Panc1 (cell line): ENCODE results near the gene RXRG. TPM values are rescaled to one million over a fixed set of nuclear protein-coding genes. Genes with fewer than 3 reads are reported as not detected.

Experiments
- ATAC-seq: fragments of 200-7000 bp; cut with Tn5 transposase; 2 replicates; pipeline ENCODE4 v1.9.1; 2020; ENCODE audit warnings: mild to moderate bottlenecking, moderate library complexity
- BruUV-seq: library from RNA; stranded (reverse); fragments of 400-500 nt; replicated peaks from 2 replicates; lab custom pipeline; 2021; lab: Mats Ljungman, UMichigan
- CTCF ChIA-PET: fragments of 300-600 bp; sonication (Branson Sonifier 250); formaldehyde crosslinking; loops from one replicate; lab custom pipeline; 2022; ENCODE audit warnings: antibody characterized with exemption; lab: Charles Lee
- POLR2A ChIA-PET: fragments of 300-600 bp; sonication (Branson Sonifier 250); formaldehyde crosslinking; loops from one replicate; lab custom pipeline; 2022; ENCODE audit warnings: antibody characterized with exemption; lab: Charles Lee
- DNase-seq: peaks from one replicate; pipeline ENCODE4 v3.0.0-alpha.2; 2010; ENCODE audit warnings: low read depth, low spot score
- H3K27ac ChIP-seq: 2 replicates; pipeline ENCODE4 v1.5.1; 2011; ENCODE audit warnings: mild to moderate bottlenecking, low read length, inconsistent platforms
- H3K27me3 ChIP-seq: fragments of 200-500 bp; sonication (Bioruptor generic); 2 replicates; pipeline ENCODE4 v1.6.0; 2014; ENCODE audit warnings: low read length, inconsistent platforms; ENCODE audit not compliant: control insufficient read depth, insufficient read depth
- H3K36me3 ChIP-seq: fragments of 200-500 bp; sonication (Bioruptor generic); 2 replicates; pipeline ENCODE4 v1.5.1; 2014; ENCODE audit warnings: inconsistent platforms, mild to moderate bottlenecking, low read length, moderate library complexity; ENCODE audit not compliant: control insufficient read depth, insufficient read depth
- H3K4me1 ChIP-seq: 2 replicates; pipeline ENCODE4 v1.5.1; 2011; ENCODE audit warnings: inconsistent platforms, mild to moderate bottlenecking, low read length, moderate library complexity; ENCODE audit not compliant: control insufficient read depth, insufficient read depth
- H3K4me3 ChIP-seq, 2 experiments: 2 replicates each; pipeline ENCODE4 v1.5.1; 2011 to 2012; ENCODE audit warnings: low read depth in 2 of 2, low read length in 2 of 2, mild to moderate bottlenecking in 2 of 2, inconsistent platforms in 1 of 2, moderate library complexity in 1 of 2
- H3K9me3 ChIP-seq: fragments of 200-500 bp; sonication (Bioruptor generic); 2 replicates; pipeline ENCODE4 v1.5.1; 2014; ENCODE audit warnings: low read depth, mild to moderate bottlenecking, inconsistent platforms, low read length, moderate library complexity; ENCODE audit not compliant: control insufficient read depth, insufficient read depth
- CTCF ChIP-seq: fragments of 450-650 bp; IDR thresholded peaks from 2 replicates; pipeline ENCODE4 v1.5.1; 2017; ENCODE audit warnings: mild to moderate bottlenecking
- POLR2AphosphoS5 ChIP-seq: IDR thresholded peaks from 2 replicates; pipeline ENCODE4 v1.6.1; 2012; ENCODE audit warnings: mild to moderate bottlenecking, low read depth, low read length, moderate library complexity
- REST ChIP-seq, 2 experiments: IDR thresholded peaks; 2 replicates each; pipeline ENCODE4 v1.6.1; 2011 to 2012; ENCODE audit warnings: low read depth in 2 of 2, control low read depth in 1 of 2, low read length in 1 of 2, mild to moderate bottlenecking in 1 of 2, moderate library complexity in 1 of 2; ENCODE audit not compliant: insufficient read depth in 1 of 2
- SIN3A ChIP-seq: IDR thresholded peaks from 2 replicates; pipeline ENCODE4 v1.6.1; 2012; ENCODE audit warnings: low read depth, mild to moderate bottlenecking, low read length, moderate library complexity, borderline replicate concordance; ENCODE audit not compliant: insufficient read depth
- TCF7L2 ChIP-seq: IDR thresholded peaks from 2 replicates; pipeline ENCODE4 v1.6.1; 2011; ENCODE audit warnings: mild to moderate bottlenecking, low read depth, low read length, inconsistent platforms
- in situ Hi-C: cut with HindIII; loops from 2 replicates; pipeline ENCODE4 v1.10.0; 2016; ENCODE audit warnings: low sequenced_read_pairs, low pct_unique_long_range_greater_than_20kb
- intact Hi-C: fragments of 100-400 bp; cut with micrococcal nuclease; formaldehyde crosslinking; loops from one replicate; pipeline ENCODE4 v1.10.0; 2022; ENCODE audit not compliant: unreplicated experiment
- total RNA-seq: library from RNA; stranded (reverse); gene quantifications from one replicate; pipeline ENCODE4 v1.2.1, GENCODE V29; 2021; ENCODE audit not compliant: unreplicated experiment

The RXRG gene
- total RNA-seq, 1 experiment from 2014 or later: not detected

- Histone ChIP-seq H3K36me3 (no peaks in the 10 kb centered on the region), H3K9me3 (no peaks in the 10 kb centered on the region), H3K4me1 (peaks cover 9% of the 10 kb centered on the region; the same call in 1 of the 2 replicates), H3K27me3 (peaks cover 44% of the 10 kb centered on the region), H3K27ac (no peak overlapping the region), H3K4me3 (no peak overlapping the region)
- ChIA-PET CTCF (no interaction called here), POLR2A (no interaction called here)
- in situ Hi-C loops (no loop called here), intact Hi-C loops (no loop called here)
- DNase-seq (no peak), ATAC-seq (no peak)
- no peak for TF ChIP-seq SIN3A
- no peak for TF ChIP-seq REST (IDR thresholded peaks at IDR 0.05; ENCODE audit: insufficient read depth in 1 of 2, low read depth in 2 of 2, low read length in 1 of 2)
- no peak for TF ChIP-seq TCF7L2
- no peak for TF ChIP-seq POLR2AphosphoS5
- TF ChIP-seq CTCF: no peak
- BruUV-seq: no TSS peak
These were observed 90.9 kb downstream of the RXRG start for GRCh38 chr1:165353731-165354671.

GRCh38 chr1:165352442-165353293 lies 92.3 kb downstream of the RXRG start:
- ATAC-seq: peak; percentile 74
- Histone ChIP-seq H3K4me1 (peaks cover 9% of the 10 kb centered on the region; the same call in 1 of the 2 replicates), H3K36me3 (no peaks in the 10 kb centered on the region), H3K4me3 (peak overlapping the region; percentile 13 to 44; a peak in 3 of 4 replicates), H3K9me3 (no peaks in the 10 kb centered on the region), H3K27me3 (peaks cover 56% of the 10 kb centered on the region), H3K27ac (no peak overlapping the region)
- BruUV-seq: no TSS peak
- CTCF ChIA-PET: no interaction called here
- TF ChIP-seq SIN3A (no peak), POLR2AphosphoS5 (no peak), CTCF (no peak), REST (IDR thresholded peaks at IDR 0.05; ENCODE audit: insufficient read depth in 1 of 2, low read depth in 2 of 2, low read length in 1 of 2) (no peak), TCF7L2 (no peak)
- intact Hi-C loops (no loop called here), in situ Hi-C loops (no loop called here)
- DNase-seq: no peak
- POLR2A ChIA-PET: no interaction called here
